ENCODE results near the gene TXLNA. TPM values are rescaled to one million over a fixed set of nuclear protein-coding genes. Genes with fewer than 3 reads are reported as not detected.
A peak's percentile ranks its signal among the peaks of the same experiment; 100 is the strongest.

Gene TXLNA
- total RNA-seq, 4 donors from 2014 or later, result 41.9 to 80.8 (median 49.0) TPM

DNA sequence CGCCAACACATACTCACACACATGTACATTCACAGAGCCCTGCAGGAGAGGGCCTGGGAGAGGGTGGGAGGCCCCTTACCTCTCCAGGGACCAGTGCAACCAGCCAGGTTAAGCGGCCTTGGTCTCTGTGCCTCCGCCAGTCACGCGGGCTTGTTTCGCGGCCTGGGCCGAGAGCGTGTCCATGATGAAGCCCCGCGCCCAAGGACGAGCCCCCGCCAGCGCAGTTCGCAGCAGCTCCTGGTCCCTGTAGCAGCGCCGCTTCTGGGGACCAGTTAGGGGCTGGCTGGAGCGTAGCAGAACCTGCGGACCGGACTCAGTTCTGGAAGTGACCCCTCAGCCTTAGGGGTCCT is 60.3 kb downstream of the TXLNA start:
- ATAC-seq (ENCODE audit: low FRiP score) (no peak), DNase-seq (ENCODE audit: low spot score) (no peak)
- TF ChIP-seq, protein P1, sequence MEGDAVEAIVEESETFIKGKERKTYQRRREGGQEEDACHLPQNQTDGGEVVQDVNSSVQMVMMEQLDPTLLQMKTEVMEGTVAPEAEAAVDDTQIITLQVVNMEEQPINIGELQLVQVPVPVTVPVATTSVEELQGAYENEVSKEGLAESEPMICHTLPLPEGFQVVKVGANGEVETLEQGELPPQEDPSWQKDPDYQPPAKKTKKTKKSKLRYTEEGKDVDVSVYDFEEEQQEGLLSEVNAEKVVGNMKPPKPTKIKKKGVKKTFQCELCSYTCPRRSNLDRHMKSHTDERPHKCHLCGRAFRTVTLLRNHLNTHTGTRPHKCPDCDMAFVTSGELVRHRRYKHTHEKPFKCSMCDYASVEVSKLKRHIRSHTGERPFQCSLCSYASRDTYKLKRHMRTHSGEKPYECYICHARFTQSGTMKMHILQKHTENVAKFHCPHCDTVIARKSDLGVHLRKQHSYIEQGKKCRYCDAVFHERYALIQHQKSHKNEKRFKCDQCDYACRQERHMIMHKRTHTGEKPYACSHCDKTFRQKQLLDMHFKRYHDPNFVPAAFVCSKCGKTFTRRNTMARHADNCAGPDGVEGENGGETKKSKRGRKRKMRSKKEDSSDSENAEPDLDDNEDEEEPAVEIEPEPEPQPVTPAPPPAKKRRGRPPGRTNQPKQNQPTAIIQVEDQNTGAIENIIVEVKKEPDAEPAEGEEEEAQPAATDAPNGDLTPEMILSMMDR (IDR thresholded peaks at IDR 0.05), result no peak

DNA sequence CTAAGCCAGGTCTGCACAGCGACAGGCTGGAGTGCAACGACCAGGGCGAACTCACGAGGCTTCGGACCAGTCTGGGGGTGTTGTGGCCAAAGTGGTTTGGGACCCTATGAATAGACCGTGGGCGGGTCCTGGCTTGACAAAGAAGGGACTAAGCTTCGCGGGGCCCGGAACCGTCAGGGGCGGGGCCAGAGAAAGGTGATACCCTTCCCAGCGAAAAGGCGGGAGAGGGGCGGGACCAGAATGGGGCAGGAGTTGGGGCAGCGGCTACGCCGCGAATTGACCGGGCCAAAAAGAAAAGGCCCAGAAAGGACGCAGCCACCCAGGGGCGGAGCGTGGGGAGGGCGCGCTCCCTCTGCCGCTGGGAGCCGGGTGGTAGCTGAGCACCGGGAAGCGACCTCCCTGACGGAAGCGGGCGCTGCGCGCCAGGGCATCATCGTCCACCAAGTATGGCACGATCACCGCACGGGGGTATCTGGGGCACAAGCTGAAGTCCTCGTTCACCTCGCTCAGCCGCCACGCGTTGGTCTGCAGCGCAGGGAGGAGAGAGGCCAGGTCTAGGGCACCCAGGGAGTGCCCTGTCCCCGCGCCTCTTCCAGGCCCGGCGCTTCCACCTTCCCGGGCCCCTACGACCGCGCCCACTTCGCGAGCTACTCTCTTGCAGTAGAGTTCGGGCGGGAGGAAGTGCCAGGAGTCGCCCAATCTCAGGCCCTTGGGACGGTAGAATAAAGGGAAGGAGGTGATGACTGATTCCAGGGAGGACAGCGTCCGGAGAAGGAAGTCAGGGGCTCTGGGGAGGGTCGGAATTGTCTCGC is 60.9 kb downstream of the TXLNA start:
- TF ChIP-seq, protein P1 (IDR thresholded peaks at IDR 0.05), result no peak
- ATAC-seq (ENCODE audit: low FRiP score) (peak; percentile 70), DNase-seq (ENCODE audit: low spot score) (peak; percentile 33)

DNA sequence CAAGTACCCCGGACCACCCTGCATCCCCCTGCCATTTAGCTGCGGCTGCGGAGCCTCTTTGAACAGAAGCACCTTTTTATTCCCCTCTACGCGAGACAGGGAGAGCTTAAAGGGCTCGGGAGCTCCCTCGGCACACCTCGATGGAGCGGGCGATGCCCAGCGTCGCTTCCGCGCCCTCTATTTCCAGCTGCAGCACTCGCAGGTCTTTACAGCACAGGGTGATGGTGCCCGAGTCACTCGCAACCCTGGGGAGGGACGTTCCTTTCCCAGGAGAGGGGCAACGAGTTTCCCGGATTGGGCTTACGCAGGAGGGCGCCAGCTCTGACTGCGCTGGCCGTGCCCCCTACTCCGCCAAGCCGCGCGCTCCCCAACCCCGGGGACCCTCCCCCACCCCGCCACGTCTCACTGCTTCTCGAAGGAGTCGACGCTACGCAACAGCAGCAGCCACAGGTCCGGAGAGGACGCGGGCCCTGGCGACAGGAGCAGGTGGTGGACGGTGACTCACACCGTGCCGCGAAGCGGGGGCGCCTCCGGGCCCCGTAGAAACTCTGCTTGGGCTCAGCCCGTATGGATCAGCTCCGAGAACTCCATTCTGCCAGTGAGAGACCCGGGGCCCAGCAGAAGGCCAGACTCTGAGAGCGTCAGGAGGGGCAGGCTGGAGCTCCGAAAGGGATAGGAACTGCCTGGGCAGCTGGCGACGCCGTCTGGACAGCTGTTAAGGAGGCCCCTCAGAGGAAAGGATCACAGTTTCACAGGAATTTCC is 61.7 kb downstream of the TXLNA start:
- DNase-seq (ENCODE audit: low spot score) (peak; percentile 50), ATAC-seq (ENCODE audit: low FRiP score) (peak; percentile 80)
- TF ChIP-seq, protein P1 (IDR thresholded peaks at IDR 0.05), result no peak

DNA sequence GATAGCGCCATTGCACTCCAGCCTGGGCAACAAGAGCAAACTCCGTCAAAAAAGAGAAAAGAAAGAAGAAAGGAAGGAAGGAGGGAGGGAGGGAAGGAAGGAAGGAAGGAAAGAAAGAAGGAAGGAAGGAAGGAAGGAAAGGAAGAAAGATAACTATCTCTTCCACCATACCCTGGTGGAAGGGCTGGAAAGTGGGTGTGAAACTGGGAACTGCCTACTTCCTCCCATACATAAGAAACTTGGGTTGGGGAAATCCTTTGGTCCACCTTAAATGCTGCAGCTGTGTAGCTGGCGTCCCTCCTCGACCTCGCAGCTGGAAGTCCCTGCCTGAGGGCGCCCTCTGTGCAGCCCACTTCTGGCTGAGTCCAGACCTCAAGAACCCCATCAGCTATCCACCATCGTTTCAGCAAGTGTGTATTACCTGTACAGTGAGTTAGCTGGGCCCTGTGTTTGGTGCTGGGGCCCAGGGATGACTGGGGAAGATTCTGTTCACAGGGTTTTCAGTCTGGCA is 62.9 kb downstream of the TXLNA start:
- TF ChIP-seq, protein P1 (IDR thresholded peaks at IDR 0.05), result no peak
- no peak for DNase-seq (ENCODE audit: low spot score)
- no peak for ATAC-seq (ENCODE audit: low FRiP score)

DNA sequence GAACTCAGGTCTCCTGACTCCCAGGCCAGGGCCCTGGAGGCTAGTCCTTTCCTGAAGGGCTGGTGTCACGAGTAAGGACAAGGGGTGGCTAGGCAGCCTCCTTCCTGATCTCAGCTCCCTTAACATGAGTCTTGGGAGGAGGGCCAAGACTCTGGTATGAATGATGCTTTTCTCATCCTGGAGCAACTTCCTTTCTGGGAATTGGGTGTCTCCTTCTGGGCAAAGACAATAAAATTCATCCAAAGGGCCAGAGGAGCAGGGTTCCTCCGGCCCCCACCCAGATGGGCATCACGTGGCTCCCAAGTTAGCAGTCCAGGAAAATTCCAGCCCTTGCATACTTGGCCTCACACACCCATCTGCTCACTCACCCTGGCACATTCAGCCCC is 67.4 kb downstream of the TXLNA start, which contains the start of gene FAM167B:
FAM167B (plus strand) TSS at position 335 of the 386 bp plus-strand sequence. CDS start 200 bp downstream, outside the sequence.
- TF ChIP-seq, protein P1 (IDR thresholded peaks at IDR 0.05), result no peak
- DNase-seq (ENCODE audit: low spot score) (no peak), ATAC-seq (ENCODE audit: low FRiP score) (peak; percentile 64)

DNA sequence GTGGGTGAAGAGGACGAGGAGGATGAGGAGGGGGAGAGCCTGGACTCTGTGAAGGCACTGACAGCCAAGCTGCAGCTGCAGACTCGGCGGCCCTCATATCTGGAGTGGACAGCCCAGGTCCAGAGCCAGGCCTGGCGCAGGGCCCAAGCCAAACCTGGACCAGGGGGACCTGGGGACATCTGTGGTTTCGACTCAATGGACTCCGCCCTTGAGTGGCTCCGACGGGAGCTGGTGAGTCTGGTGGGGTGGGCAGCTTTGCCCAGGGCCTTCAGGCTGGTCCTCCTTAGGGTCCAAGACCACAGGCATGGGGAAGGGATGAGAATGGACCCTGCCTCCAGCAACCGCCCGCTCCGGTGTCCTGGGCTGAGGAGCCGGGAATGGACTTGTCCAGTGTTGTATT is 68.0 kb downstream of the TXLNA start:
- ATAC-seq (ENCODE audit: low FRiP score) (peak; percentile 3), DNase-seq (ENCODE audit: low spot score) (no peak)
- TF ChIP-seq, protein P1 (IDR thresholded peaks at IDR 0.05), result no peak

Other genes starting within 250 kb of the TXLNA start
- gene PTP4A2, start 241.3 kb upstream of the TXLNA start, total RNA-seq, result 100 to 1,000 TPM; 216 to 385 (median 283) TPM
- 10 to 100 TPM; 49.6 to 63.5 (median 57.2) TPM for gene KHDRBS1, start 165.8 kb upstream of the TXLNA start, total RNA-seq
- gene TMEM39B, start 106.7 kb upstream of the TXLNA start, total RNA-seq, result 1 to 10 TPM; 2.5 to 5.6 (median 3.6) TPM
- gene KPNA6, start 71.6 kb upstream of the TXLNA start, total RNA-seq, result 10 to 100 TPM; 35.3 to 51.2 (median 39.1) TPM
- gene CCDC28B, start 20.9 kb downstream of the TXLNA start, total RNA-seq, result 1 to 10 TPM; 2.6 to 5.5 (median 3.1) TPM
- gene IQCC, start 26.0 kb downstream of the TXLNA start, total RNA-seq, result 1 to 10 TPM in 3 of 4 donors, under 1 TPM in 1; 0.60 to 1.9 (median 1.2) TPM
- gene DCDC2B, start 29.4 kb downstream of the TXLNA start, total RNA-seq, result not detected
- 10 to 100 TPM in 3 of 4 donors, 1 to 10 TPM in 1; 8.8 to 15.4 (median 11.3) TPM for gene TMEM234, start 42.7 kb downstream of the TXLNA start, total RNA-seq
- gene EIF3I, start 42.7 kb downstream of the TXLNA start, total RNA-seq, result 100 to 1,000 TPM; 159 to 210 (median 191) TPM
- 10 to 100 TPM in 1 of 4 donors, 1 to 10 TPM in 3; 1.8 to 14.8 (median 3.8) TPM for gene FAM167B, start 67.5 kb downstream of the TXLNA start, total RNA-seq
- gene LCK, start 71.6 kb downstream of the TXLNA start, total RNA-seq, result 1 to 10 TPM; 1.1 to 6.8 (median 4.8) TPM
- 10 to 100 TPM; 32.3 to 52.6 (median 39.5) TPM for gene HDAC1, start 112.4 kb downstream of the TXLNA start, total RNA-seq
- gene MARCKSL1, start 156.6 kb downstream of the TXLNA start, total RNA-seq, result 10 to 100 TPM; 29.5 to 61.0 (median 42.7) TPM
- gene FAM229A, start 182.8 kb downstream of the TXLNA start, total RNA-seq, result 10 to 100 TPM in 1 of 4 donors, 1 to 10 TPM in 3; 2.5 to 13.4 (median 5.4) TPM
- under 1 TPM in 1 of 4 donors, not detected in 3; 0.48 TPM for gene TSSK3, start 182.9 kb downstream of the TXLNA start, total RNA-seq
- gene BSDC1, start 214.8 kb downstream of the TXLNA start, total RNA-seq, result 10 to 100 TPM; 51.9 to 73.1 (median 69.5) TPM

All from omental fat pad (tissue), 4 donors.